Peyer's patch (tissue), 4 donors: ENCODE results near the gene KCNIP3.
"Not testable (repeated sequence)": the region's sequence is repeated elsewhere in the genome, so short reads cannot be mapped to it uniquely, and the experiment has no call there.

Source experiments
- POLR2A ChIP-seq, 2 donors: fragments of 450-650 bp; IDR thresholded peaks; one replicate each; pipeline ENCODE4 v1.5.1; 2017; ENCODE audit warnings: antibody characterized with exemption in 2 of 2, mild to moderate bottlenecking in 2 of 2, moderate library complexity in 2 of 2
- TF ChIP-seq, protein P1 (sequence below), 6 experiments: fragments of 450-650 bp in 4 of 6; fragments of 200-600 bp in 2 of 6; sonication (generic) in 1 of 6; IDR thresholded peaks; one replicate each; pipeline ENCODE4 v1.5.1; 2017 to 2019; ENCODE audit warnings: antibody characterized with exemption in 6 of 6, mild to moderate bottlenecking in 3 of 6, moderate library complexity in 1 of 6

GRCh38 chr2:95411239-95411638 lies 114.1 kb downstream of the KCNIP3 start:
- TF ChIP-seq, protein P1, sequence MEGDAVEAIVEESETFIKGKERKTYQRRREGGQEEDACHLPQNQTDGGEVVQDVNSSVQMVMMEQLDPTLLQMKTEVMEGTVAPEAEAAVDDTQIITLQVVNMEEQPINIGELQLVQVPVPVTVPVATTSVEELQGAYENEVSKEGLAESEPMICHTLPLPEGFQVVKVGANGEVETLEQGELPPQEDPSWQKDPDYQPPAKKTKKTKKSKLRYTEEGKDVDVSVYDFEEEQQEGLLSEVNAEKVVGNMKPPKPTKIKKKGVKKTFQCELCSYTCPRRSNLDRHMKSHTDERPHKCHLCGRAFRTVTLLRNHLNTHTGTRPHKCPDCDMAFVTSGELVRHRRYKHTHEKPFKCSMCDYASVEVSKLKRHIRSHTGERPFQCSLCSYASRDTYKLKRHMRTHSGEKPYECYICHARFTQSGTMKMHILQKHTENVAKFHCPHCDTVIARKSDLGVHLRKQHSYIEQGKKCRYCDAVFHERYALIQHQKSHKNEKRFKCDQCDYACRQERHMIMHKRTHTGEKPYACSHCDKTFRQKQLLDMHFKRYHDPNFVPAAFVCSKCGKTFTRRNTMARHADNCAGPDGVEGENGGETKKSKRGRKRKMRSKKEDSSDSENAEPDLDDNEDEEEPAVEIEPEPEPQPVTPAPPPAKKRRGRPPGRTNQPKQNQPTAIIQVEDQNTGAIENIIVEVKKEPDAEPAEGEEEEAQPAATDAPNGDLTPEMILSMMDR (IDR thresholded peaks at IDR 0.05), result not testable (repeated sequence)
- not testable (repeated sequence) for TF ChIP-seq POLR2A (IDR thresholded peaks at IDR 0.05)
